Upper lobe of right lung (tissue), 1 donor: ENCODE measurements around the gene MYOZ3. TPM values are rescaled to one million over a fixed set of nuclear protein-coding genes. Genes with fewer than 3 reads are reported as not detected.

ENCODE experiments used
- ATAC-seq: fragments of 200-7000 bp; cut with Tn5 transposase; one replicate; pipeline ENCODE4 v1.9.1; 2020; ENCODE audit warnings: mild to moderate bottlenecking, moderate library complexity
- DNase-seq: peaks from one replicate; pipeline ENCODE4 v3.0.0-alpha.2; 2020
- H3K27ac ChIP-seq: fragments of 200-600 bp; one replicate; pipeline ENCODE4 v1.8.0; 2022
- H3K27me3 ChIP-seq: fragments of 200-600 bp; one replicate; pipeline ENCODE4 v1.8.0; 2022; ENCODE audit warnings: mild to moderate bottlenecking
- H3K36me3 ChIP-seq: fragments of 200-600 bp; one replicate; pipeline ENCODE4 v1.8.0; 2022
- H3K4me1 ChIP-seq: fragments of 200-600 bp; one replicate; pipeline ENCODE4 v1.8.0; 2022
- H3K4me3 ChIP-seq: fragments of 200-600 bp; one replicate; pipeline ENCODE4 v1.8.0; 2022; ENCODE audit warnings: mild to moderate bottlenecking
- H3K9me3 ChIP-seq: fragments of 200-600 bp; one replicate; pipeline ENCODE4 v1.8.0; 2022
- intact Hi-C: fragments of 100-400 bp; cut with DNase I; formaldehyde crosslinking; loops from one replicate; pipeline ENCODE4 v1.11.0; 2022
- total RNA-seq: library from RNA; stranded (reverse); fragmentation: NEBNext Ultra II Directional; extraction: Animal tissue kit (Norgen Biotek cat#: 25700); gene quantifications from one replicate; pipeline ENCODE4 v1.2.1, GENCODE V29; 2021
- TF ChIP-seq, protein P1 (sequence below): fragments of 200-600 bp; IDR thresholded peaks from one replicate; pipeline ENCODE4 v1.8.0; 2022; ENCODE audit warnings: antibody characterized with exemption
- donor health status: DM: no; HTN: yes; CAD: no; lungs with severe emphysema.

MYOZ3 gene
- total RNA-seq, 1 donor from 2014 or later: 1.7 TPM

GRCh38 chr5:150615141-150615699 lies 45.8 kb upstream of the MYOZ3 start:
- H3K4me1 ChIP-seq: peaks cover 72% of the 10 kb centered on the region

DNA sequence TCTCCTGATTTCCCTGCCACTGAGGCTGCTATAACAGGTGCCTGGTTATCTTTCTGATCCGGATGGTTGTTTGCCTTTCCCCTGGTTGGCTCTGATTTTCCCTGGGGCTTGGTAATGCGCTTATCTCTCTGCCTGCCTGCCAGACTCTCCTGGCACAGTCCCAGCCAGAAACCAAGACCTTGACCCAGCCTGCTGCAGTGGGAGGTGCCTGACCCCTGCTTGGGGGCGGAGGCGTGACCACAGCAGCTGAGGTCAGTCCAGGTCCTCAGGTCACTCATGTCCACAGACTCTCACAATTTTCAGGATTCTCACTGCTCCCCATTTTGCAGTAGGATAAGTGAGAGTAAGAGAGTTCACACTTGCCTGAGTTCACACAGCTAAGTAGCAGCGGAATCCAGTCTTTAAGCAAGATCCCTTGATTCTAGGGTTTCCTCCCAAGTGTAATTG lies 45.0 kb upstream of the MYOZ3 start:
- peak; percentile 34 for ATAC-seq
- DNase-seq: no peak
- intact Hi-C loops: no loop called here
- Histone ChIP-seq H3K4me3 (no peak overlapping the region), H3K4me1 (peaks cover 71% of the 10 kb centered on the region), H3K9me3 (no peaks in the 10 kb centered on the region), H3K27me3 (no peaks in the 10 kb centered on the region), H3K36me3 (no peaks in the 10 kb centered on the region), H3K27ac (peak overlapping the region; percentile 43)
- TF ChIP-seq, protein P1, sequence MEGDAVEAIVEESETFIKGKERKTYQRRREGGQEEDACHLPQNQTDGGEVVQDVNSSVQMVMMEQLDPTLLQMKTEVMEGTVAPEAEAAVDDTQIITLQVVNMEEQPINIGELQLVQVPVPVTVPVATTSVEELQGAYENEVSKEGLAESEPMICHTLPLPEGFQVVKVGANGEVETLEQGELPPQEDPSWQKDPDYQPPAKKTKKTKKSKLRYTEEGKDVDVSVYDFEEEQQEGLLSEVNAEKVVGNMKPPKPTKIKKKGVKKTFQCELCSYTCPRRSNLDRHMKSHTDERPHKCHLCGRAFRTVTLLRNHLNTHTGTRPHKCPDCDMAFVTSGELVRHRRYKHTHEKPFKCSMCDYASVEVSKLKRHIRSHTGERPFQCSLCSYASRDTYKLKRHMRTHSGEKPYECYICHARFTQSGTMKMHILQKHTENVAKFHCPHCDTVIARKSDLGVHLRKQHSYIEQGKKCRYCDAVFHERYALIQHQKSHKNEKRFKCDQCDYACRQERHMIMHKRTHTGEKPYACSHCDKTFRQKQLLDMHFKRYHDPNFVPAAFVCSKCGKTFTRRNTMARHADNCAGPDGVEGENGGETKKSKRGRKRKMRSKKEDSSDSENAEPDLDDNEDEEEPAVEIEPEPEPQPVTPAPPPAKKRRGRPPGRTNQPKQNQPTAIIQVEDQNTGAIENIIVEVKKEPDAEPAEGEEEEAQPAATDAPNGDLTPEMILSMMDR: no peak

More at GRCh38 chr5:150615141-150615699, 45.8 kb upstream of the MYOZ3 start:
- no peaks in the 10 kb centered on the region for H3K27me3 ChIP-seq
- DNase-seq (no peak), ATAC-seq (peak; percentile 58)
- H3K27ac ChIP-seq: peak overlapping the region; percentile 43
- H3K36me3 ChIP-seq: no peaks in the 10 kb centered on the region
- TF ChIP-seq, protein P1: no peak
- no peaks in the 10 kb centered on the region for H3K9me3 ChIP-seq
- H3K4me3 ChIP-seq: no peak overlapping the region
- intact Hi-C loops: no loop called here

GRCh38 chr5:150616506-150616905 lies 44.5 kb upstream of the MYOZ3 start:
- peak overlapping the region; percentile 43 for H3K27ac ChIP-seq
- no peak for ATAC-seq
- no peak for DNase-seq
- TF ChIP-seq, protein P1: no peak
- H3K4me3 ChIP-seq: no peak overlapping the region
- H3K4me1 ChIP-seq: peaks cover 71% of the 10 kb centered on the region
- intact Hi-C loops: no loop called here
- no peaks in the 10 kb centered on the region for H3K27me3 ChIP-seq
- H3K36me3 ChIP-seq: no peaks in the 10 kb centered on the region
- H3K9me3 ChIP-seq: no peaks in the 10 kb centered on the region

DNA sequence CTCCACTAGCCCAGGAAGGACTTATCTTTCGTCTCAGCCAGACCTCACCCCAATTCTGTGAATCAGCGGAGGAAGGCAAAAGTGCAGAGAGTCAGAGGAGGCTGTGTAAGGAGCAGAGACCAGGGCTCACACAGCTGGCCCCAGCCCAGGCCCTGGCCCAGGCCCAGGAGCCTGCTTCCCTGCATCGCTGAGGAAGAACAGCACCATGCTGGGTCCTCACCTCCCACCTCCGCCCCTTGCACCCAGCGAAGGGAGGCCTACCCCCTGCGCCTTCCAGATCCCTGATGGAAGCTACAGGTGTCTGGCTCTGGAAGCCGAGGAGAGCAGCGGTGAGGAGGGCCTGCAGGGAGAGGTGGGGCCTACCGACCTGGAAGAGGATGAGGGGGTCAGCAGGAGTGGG lies 42.9 kb upstream of the MYOZ3 start:
- Histone ChIP-seq H3K4me1 (peaks cover 64% of the 10 kb centered on the region), H3K27ac (peak overlapping the region; percentile 74), H3K27me3 (no peaks in the 10 kb centered on the region), H3K4me3 (no peak overlapping the region), H3K36me3 (no peaks in the 10 kb centered on the region), H3K9me3 (no peaks in the 10 kb centered on the region)
- intact Hi-C loops: no loop called here
- peak; percentile 6 for ATAC-seq
- TF ChIP-seq, protein P1: no peak
- no peak for DNase-seq

- ATAC-seq (no peak), DNase-seq (no peak)
- H3K9me3 ChIP-seq: no peaks in the 10 kb centered on the region
- TF ChIP-seq, protein P1: no peak
- H3K27me3 ChIP-seq: no peaks in the 10 kb centered on the region
- H3K4me3 ChIP-seq: no peak overlapping the region
- no peaks in the 10 kb centered on the region for H3K36me3 ChIP-seq
- H3K27ac ChIP-seq: peak overlapping the region; percentile 74
- intact Hi-C loops: no loop called here
- H3K4me1 ChIP-seq: peaks cover 63% of the 10 kb centered on the region
These were observed 42.3 kb upstream of the MYOZ3 start for GRCh38 chr5:150618588-150619281.
